GM21390 (cell line): Measurements from ENCODE around the gene PRG3.

Source experiments
- ATAC-seq: cut with Tn5 transposase; IDR thresholded peaks from one replicate; pipeline ENCODE4 v1.9.1; 2021; ENCODE audit not compliant: unreplicated experiment

The PRG3 gene, protein sequence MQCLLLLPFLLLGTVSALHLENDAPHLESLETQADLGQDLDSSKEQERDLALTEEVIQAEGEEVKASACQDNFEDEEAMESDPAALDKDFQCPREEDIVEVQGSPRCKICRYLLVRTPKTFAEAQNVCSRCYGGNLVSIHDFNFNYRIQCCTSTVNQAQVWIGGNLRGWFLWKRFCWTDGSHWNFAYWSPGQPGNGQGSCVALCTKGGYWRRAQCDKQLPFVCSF

DNA sequence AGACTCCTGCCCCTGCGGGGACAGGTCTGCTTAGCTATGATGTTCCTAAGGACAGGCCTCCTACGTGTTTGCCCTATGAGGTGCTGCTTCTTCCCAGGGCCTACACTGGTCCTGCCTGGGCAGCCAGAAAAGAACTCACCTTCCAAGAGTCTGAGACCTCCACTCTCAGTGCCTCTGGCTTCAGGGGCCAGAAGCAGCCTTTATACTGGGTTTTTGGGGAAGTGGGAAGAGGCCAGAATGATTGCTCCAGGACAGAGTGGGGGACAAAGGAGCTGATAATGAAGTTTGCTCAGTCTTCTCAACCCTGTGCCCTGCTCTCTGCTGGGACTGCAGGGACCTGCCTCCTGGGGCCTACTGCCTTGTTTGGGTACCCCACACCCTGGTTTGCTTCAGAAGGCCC is at the start of gene PRG3:
PRG3 (minus strand) TSS at position 176 of the 400 bp plus-strand sequence. CDS start 442 bp downstream, outside the sequence.
- no peak for ATAC-seq

DNA sequence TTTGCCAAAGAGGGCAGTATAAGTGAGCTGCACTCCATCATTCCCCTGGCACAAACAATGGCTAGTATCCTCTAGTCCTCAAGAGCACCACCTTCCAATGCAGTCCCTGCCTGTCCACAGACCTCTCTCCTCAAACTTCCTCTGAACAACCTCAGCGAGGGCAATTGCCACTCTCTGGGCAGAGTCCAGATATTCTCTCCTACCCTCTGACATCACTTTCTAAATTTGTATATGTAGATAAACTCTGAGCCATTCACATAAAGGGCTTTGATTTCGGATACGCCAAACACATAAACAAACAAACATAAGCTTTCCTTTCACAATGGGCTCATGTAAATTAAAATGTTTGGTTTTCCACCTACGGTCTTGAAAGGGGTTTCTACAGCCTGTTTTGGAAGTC is 49.0 kb upstream of the PRG3 start:
- no peak for ATAC-seq

GRCh38 chr11:57428643-57429042 is 47.7 kb upstream of the PRG3 start:
- ATAC-seq, result no peak

DNA sequence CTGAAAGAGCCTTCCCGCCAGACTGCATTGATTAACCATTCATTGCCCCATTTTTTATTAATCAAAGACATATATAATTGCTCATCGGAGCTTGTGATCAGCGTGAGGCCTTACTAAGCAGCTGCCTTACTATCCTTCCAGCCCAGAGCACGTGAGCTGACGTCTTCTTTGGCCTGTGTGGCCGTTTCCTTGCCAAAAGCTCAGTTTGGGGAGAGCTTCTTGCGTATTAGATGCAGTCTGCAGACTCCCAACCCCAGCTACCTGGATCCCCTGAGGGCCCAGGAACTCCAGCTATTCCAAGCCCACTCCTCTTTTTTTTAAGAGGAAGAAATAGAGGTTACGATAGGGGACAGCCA is 46.8 kb upstream of the PRG3 start:
- no peak for ATAC-seq

GRCh38 chr11:57426929-57427726 is 46.2 kb upstream of the PRG3 start, which contains the start of gene SLC43A3:
SLC43A3 (minus strand) TSS chr11:57427121; CDS start chr11:57426172, 949 bp downstream.
- peak; percentile 58 for ATAC-seq

- no peak for ATAC-seq
Observed at GRCh38 chr11:57426439-57426928, 45.5 kb upstream of the PRG3 start.

DNA sequence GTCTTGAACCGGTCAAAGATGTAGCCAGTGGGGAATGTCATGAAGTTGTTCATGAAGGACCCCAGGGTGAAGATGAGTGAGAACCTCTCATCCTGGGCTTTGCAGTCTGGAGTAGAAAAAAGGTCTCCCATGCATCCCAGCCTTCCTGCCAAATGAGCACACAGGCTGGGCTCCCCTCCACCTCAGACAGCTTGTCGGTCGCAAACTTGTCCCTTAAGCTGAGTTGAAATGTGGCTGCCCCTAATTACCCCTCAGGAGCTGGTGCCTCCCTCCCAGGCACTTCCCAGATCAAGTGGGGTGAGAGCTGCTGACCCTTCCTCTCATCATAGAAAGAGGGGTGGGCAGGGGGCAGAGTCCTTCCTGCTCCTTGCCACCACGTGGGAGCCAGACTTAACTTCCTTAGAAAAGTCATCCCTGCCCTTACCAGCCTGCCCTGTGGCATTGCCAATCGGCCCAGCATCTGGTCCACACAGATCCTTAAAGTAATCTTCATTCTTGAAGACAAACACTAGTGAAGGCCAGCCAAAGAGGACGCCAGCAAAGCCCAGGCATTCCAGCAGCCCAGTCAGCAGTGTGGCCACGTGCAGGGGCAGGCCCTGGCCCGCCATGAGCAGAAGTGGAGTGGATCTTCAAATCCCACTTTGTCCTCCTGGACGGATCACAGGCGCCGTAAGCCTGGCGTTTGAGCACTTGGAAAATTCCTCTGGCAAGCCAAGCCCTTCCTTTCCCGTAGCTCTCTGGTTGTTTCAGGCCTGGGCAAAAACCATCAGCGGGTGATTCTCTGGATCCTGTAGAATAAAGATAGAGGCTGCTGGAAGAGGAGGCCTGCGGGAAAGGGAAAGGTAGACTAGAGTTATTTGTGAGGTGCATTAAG is 44.9 kb upstream of the PRG3 start:
- ATAC-seq, result no peak

DNA sequence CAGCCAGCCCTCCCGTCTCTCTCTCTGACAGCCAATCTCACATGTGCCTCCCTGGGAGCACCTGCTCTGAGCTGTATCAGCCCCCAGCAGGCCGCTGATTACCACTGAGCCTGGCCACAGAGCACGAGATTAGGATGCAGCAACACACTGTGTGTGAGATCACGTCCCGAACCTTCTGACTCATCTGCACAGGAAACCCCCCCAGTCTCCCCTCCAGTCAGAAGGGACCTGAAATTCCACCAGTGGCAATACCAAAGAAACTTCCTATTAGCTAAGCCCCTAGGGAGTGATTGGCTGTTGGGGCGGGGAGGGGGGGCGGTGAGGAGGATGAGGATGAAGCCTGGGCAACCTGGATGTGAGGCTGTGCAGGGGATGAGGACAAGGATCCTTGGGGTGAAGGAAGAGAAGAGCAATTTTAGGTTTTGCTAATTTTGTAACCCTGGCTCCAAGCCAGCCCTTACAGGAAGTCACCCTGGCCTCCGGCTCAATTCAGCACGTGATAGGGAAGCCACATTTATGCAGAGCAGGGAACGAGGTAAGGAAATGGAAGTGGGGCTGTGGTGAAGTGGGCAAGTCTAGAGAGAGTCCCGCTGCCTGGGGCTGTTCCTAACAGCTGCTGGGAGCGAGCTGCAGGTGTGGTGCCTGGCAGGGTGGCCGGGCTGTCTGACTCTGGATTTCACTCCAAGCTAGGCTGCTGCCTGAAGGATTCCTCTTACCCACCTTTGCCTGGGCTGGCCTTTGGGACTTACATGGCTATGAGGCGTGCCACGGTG is 44.0 kb upstream of the PRG3 start:
- peak; percentile 89 for ATAC-seq

DNA sequence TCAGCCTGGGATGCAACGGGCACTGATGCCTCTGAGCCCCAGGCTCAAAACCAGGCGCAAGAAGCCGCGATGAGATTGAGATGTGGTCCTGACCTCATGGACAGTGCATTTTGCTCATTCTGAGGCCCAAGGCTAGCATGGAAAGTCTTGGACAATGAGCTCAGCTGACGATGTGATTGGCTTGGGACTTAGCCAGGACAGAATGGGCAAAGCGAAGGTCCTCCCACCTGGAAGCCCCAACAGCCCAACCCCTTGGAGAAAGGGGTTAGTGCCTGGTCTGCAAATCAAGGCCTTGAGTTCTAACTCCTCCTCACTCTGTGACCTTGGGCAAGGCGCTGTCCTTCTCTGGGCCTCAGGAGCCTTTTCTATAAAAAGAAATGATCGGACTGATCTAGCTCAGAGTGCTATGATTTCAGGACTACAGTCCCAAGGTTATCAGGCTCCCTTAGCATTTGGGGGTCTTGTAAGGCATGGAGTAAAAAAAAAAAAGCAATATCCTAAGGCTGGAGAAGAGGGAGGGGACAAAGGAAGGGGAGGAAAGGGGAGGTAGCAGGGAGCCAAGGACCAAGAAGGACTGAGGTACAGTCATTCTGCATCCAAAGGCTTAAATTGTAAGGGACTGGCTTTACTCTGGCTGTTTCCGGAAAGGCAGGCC is 43.3 kb upstream of the PRG3 start:
- no peak for ATAC-seq

DNA sequence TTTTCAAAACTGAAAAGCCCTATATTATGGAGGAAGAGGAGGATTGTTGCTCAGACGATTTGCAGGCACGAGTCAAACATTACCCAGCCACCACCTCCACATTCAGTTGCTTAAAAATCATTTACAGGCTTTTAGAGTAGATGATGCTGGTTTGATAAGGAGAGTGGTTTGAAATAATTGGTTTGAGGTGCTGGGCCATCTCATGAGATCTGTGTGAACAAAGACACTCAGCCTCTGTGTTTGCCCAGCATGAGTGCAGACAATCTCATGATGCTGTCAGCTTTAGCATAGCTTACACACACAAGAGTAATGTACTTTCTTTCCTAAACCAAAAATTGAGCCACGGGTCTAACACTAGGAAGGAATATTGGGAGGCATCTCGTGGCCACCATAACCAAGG is 41.7 kb upstream of the PRG3 start:
- ATAC-seq, result no peak

GRCh38 chr11:57421805-57422204 is 40.9 kb upstream of the PRG3 start:
- ATAC-seq, result no peak

DNA sequence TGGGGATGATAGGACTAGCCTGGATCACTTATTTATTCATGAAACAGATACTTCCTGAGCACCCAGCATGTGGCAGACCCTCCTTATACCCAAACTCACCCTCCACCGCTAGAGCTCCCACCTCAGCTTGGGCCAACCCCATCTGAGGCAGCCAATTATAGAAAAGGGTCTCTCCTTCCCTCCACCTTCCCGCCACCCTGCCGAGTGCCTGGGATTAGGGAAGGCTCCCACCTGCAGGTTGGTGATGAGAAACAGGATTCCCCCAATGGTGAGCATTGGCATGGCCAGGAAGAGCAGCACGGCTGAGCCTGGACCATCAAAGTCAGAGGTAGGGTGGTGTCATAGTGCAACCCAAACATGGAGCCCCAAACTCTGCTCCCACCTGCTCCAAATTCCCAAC is 40.1 kb upstream of the PRG3 start:
- ATAC-seq, result no peak

DNA sequence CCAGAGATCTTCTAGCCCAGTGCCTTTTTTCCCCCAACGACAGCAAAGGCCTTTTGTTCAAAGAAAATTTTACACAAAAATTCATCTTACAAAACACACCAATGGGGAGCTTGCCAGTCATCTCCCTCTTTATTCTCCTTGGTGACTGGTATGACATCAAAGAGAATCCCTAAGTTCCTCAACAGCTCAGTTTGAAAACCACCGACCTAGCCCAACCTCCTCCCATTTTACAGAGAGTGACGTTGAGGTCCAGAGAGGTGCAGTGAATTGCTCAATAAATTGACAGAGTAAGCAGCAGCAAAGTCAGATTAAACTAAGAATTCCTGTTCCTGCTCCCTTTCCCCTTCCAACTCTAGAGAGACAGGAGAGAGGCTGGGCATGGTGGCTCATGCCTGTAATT is 38.2 kb upstream of the PRG3 start:
- no peak for ATAC-seq

DNA sequence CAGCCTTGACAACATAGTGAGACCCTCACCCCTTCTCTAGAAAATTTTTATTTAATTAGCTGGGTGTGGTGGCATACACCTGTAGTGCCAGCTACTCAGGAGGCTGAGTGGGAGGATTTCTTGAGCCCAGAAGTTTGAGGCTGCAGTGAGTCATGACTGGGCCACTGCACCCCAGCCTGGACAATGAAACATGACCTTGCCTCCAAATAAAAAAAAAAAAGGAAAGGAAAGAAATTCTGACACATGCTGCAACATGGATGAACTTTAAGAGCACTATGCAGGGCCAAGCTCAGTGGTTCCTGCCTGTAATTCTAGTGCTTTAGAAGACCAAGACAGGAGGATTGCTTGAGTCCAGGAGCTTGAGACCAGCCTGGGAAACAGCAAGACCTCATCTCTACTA is 37.2 kb upstream of the PRG3 start:
- no peak for ATAC-seq

GRCh38 chr11:57417056-57417455 is 36.1 kb upstream of the PRG3 start:
- ATAC-seq, result no peak

DNA sequence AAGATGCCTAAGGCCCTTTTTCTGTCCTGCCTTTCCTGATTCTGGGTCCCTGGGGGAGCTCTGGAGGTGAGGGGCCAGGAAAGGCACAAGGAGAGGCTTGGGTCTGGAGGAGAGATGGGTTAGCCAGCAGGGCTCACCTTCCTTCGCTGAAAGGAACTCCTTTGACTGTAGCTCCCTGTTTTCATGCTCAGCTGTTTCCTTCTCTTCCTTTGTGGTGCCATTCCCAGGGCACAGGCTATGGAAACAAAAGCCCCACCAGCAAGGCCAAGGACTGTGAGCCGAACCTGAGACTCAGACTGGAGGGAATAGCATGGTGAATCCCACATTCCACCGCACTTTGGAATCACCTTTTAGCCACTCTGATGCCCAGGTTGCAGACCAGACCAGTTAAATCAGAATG is 35.5 kb upstream of the PRG3 start:
- ATAC-seq, result no peak

- ATAC-seq, result no peak
Observed at GRCh38 chr11:57414612-57415212, 33.8 kb upstream of the PRG3 start.

GRCh38 chr11:57413681-57414080 is 32.7 kb upstream of the PRG3 start:
- no peak for ATAC-seq

DNA sequence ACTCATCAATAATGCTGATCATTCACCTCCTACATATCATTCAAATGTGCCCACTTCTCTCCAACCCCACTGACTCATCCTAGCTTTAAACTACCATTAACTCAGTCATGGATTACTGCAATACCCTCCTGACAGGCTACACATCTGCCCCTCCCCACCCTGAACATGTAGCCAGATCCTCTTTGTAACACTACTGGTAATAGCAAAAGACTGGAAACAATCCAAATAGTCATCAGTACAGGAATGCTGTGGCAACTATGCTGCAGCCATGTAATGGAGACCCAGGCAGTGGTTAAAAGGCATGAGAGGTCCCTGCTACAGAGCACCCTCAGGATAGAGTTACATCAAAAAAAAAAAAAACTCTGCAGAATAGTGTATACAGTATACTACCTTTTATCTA is 29.3 kb upstream of the PRG3 start:
- ATAC-seq, result no peak
